ENCODE measurements around the gene TMEM198. TPM values are rescaled to one million over a fixed set of nuclear protein-coding genes. Genes with fewer than 3 reads are reported as not detected.

The TMEM198 gene
- total and polyA plus RNA-seq, 9 of the 15 experiments (the other 6 are each of a cell fraction or from before 2014, with no cell fraction given): 0.03 to 3.8 (median 1.0) TPM

DNA sequence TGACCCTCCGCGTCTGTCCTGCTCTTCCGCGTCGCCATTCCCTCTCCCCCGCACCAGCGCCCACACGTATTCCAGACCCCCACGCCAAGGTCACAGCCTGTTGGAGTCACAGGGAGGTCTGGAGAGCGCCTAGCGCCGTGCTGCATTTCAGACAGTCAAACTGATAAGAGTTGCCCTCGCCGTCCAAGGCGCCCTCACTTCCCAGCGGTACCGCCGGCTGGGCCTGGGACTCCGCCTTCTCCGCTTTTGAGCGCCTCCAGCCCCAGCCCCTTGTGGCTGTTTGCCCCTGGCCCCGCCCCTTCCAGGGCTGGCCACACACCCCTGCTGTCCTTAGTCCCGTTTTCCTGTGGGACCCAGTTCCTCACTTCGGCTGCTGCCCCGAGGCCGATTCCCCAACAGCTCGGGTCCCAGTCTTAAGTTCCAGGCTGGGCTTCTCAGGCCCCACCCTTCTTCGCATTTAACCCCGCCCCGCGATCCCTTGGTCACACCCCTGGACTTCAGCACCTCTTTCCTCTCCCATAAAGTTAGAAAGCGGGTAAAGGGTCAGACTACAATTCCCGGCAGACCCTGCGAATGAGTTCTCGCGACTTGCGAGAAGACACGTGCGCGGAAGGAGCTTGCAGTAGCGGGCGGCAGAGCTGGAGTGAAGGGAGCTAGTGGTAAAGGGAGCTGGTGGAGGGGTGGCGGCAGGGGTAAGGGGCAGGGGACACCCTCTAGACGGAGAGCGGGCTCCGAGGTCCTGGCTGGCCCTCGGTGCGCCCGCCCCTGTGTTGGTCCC, 45.4 kb upstream of the TMEM198 start, which contains the start of gene GMPPA (continued):
- TF ChIP-seq, protein P1, sequence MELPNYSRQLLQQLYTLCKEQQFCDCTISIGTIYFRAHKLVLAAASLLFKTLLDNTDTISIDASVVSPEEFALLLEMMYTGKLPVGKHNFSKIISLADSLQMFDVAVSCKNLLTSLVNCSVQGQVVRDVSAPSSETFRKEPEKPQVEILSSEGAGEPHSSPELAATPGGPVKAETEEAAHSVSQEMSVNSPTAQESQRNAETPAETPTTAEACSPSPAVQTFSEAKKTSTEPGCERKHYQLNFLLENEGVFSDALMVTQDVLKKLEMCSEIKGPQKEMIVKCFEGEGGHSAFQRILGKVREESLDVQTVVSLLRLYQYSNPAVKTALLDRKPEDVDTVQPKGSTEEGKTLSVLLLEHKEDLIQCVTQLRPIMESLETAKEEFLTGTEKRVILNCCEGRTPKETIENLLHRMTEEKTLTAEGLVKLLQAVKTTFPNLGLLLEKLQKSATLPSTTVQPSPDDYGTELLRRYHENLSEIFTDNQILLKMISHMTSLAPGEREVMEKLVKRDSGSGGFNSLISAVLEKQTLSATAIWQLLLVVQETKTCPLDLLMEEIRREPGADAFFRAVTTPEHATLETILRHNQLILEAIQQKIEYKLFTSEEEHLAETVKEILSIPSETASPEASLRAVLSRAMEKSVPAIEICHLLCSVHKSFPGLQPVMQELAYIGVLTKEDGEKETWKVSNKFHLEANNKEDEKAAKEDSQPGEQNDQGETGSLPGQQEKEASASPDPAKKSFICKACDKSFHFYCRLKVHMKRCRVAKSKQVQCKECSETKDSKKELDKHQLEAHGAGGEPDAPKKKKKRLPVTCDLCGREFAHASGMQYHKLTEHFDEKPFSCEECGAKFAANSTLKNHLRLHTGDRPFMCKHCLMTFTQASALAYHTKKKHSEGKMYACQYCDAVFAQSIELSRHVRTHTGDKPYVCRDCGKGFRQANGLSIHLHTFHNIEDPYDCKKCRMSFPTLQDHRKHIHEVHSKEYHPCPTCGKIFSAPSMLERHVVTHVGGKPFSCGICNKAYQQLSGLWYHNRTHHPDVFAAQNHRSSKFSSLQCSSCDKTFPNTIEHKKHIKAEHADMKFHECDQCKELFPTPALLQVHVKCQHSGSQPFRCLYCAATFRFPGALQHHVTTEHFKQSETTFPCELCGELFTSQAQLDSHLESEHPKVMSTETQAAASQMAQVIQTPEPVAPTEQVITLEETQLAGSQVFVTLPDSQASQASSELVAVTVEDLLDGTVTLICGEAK (IDR thresholded peaks at IDR 0.05): peak; percentile 74
- TF ChIP-seq, protein P1 (CRISPR knock-in tag; IDR thresholded peaks at IDR 0.05): no peak
- TF ChIP-seq TAF9B (IDR thresholded peaks at IDR 0.05; ENCODE audit: partially characterized antibody): peak; percentile 52
- TF ChIP-seq, protein P2, sequence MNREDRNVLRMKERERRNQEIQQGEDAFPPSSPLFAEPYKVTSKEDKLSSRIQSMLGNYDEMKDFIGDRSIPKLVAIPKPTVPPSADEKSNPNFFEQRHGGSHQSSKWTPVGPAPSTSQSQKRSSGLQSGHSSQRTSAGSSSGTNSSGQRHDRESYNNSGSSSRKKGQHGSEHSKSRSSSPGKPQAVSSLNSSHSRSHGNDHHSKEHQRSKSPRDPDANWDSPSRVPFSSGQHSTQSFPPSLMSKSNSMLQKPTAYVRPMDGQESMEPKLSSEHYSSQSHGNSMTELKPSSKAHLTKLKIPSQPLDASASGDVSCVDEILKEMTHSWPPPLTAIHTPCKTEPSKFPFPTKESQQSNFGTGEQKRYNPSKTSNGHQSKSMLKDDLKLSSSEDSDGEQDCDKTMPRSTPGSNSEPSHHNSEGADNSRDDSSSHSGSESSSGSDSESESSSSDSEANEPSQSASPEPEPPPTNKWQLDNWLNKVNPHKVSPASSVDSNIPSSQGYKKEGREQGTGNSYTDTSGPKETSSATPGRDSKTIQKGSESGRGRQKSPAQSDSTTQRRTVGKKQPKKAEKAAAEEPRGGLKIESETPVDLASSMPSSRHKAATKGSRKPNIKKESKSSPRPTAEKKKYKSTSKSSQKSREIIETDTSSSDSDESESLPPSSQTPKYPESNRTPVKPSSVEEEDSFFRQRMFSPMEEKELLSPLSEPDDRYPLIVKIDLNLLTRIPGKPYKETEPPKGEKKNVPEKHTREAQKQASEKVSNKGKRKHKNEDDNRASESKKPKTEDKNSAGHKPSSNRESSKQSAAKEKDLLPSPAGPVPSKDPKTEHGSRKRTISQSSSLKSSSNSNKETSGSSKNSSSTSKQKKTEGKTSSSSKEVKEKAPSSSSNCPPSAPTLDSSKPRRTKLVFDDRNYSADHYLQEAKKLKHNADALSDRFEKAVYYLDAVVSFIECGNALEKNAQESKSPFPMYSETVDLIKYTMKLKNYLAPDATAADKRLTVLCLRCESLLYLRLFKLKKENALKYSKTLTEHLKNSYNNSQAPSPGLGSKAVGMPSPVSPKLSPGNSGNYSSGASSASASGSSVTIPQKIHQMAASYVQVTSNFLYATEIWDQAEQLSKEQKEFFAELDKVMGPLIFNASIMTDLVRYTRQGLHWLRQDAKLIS (CRISPR knock-in tag; IDR thresholded peaks at IDR 0.05): peak; percentile 52
- peak; percentile 49; the same call in 1 of the 2 replicates for TF ChIP-seq RAD51 (IDR thresholded peaks at IDR 0.05; ENCODE audit: borderline replicate concordance, low read depth)
- TF ChIP-seq SAP30 (IDR thresholded peaks at IDR 0.05; ENCODE audit: borderline replicate concordance, insufficient read depth, low read depth, low read length, poor library complexity, severe bottlenecking): peak; percentile 29
- peak; percentile 17 for TF ChIP-seq NEUROD1 (IDR thresholded peaks at IDR 0.05; ENCODE audit: borderline replicate concordance, low read depth, low read length, partially characterized antibody)
- TF ChIP-seq, protein P3, sequence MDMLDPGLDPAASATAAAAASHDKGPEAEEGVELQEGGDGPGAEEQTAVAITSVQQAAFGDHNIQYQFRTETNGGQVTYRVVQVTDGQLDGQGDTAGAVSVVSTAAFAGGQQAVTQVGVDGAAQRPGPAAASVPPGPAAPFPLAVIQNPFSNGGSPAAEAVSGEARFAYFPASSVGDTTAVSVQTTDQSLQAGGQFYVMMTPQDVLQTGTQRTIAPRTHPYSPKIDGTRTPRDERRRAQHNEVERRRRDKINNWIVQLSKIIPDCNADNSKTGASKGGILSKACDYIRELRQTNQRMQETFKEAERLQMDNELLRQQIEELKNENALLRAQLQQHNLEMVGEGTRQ (CRISPR knock-in tag; IDR thresholded peaks at IDR 0.05): peak; percentile 80
- TF ChIP-seq BHLHE40 (IDR thresholded peaks at IDR 0.05; ENCODE audit: low read length): peak; percentile 74
- no peak for TF ChIP-seq RBM22 (IDR thresholded peaks at IDR 0.05; ENCODE audit: low read depth, low read length, poor library complexity, severe bottlenecking)

Measured in K562 (cell line).